Measurements from ENCODE around the gene CTRB2.

- TF ChIP-seq, protein P1, sequence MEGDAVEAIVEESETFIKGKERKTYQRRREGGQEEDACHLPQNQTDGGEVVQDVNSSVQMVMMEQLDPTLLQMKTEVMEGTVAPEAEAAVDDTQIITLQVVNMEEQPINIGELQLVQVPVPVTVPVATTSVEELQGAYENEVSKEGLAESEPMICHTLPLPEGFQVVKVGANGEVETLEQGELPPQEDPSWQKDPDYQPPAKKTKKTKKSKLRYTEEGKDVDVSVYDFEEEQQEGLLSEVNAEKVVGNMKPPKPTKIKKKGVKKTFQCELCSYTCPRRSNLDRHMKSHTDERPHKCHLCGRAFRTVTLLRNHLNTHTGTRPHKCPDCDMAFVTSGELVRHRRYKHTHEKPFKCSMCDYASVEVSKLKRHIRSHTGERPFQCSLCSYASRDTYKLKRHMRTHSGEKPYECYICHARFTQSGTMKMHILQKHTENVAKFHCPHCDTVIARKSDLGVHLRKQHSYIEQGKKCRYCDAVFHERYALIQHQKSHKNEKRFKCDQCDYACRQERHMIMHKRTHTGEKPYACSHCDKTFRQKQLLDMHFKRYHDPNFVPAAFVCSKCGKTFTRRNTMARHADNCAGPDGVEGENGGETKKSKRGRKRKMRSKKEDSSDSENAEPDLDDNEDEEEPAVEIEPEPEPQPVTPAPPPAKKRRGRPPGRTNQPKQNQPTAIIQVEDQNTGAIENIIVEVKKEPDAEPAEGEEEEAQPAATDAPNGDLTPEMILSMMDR (IDR thresholded peaks at IDR 0.05) = no peak
- no peak for TF ChIP-seq POLR2A (IDR thresholded peaks at IDR 0.05)
Observed at GRCh38 chr16:75197522-75198134, 9.3 kb downstream of the CTRB2 start.
